Kidney epithelial cell (primary cell): ENCODE data around the gene KCNMA1. TPM values are rescaled to one million over a fixed set of nuclear protein-coding genes. Genes with fewer than 3 reads are reported as not detected.

Source experiments
- DNase-seq: peaks from one replicate; pipeline ENCODE4 v3.0.0-alpha.2; 2010; ENCODE audit warnings: low read depth
- H3K27me3 ChIP-seq: 2 replicates; pipeline ENCODE4 v1.6.0; 2011; ENCODE audit warnings: low read length; ENCODE audit not compliant: control insufficient read depth, insufficient read depth
- H3K36me3 ChIP-seq: 2 replicates; pipeline ENCODE4 v1.5.1; 2011; ENCODE audit warnings: low read length; ENCODE audit not compliant: control insufficient read depth, insufficient read depth
- H3K4me3 ChIP-seq: 2 replicates; pipeline ENCODE4 v1.5.1; 2011; ENCODE audit warnings: low read depth, mild to moderate bottlenecking, control low read depth, low read length
- CTCF ChIP-seq: IDR thresholded peaks from 2 replicates; pipeline ENCODE4 v1.5.1; 2011; ENCODE audit warnings: mild to moderate bottlenecking, moderate library complexity, low read length, control low read depth, inconsistent platforms; ENCODE audit not compliant: insufficient read depth, poor library complexity, severe bottlenecking
- total RNA-seq: library from RNA; depleted of rRNA; stranded (reverse); fragments of >200 nt; gene quantifications from 2 replicates; pipeline ENCODE4 v1.2.3, GENCODE V29; 2015

Gene KCNMA1
- total RNA-seq, 1 donor from 2014 or later, result 18.9 TPM

GRCh38 chr10:76882796-76883195 is 754.8 kb downstream of the KCNMA1 start:
- DNase-seq, result no peak

GRCh38 chr10:76882245-76882644 is 755.4 kb downstream of the KCNMA1 start:
- no peaks in the 10 kb centered on the region for H3K36me3 ChIP-seq
- no peak for TF ChIP-seq CTCF
- no peaks in the 10 kb centered on the region for H3K27me3 ChIP-seq
- H3K4me3 ChIP-seq, result no peak overlapping the region
- DNase-seq, result no peak

More at GRCh38 chr10:76882796-76883195, 754.8 kb downstream of the KCNMA1 start:
- Histone ChIP-seq H3K27me3 (no peaks in the 10 kb centered on the region), H3K4me3 (no peak overlapping the region), H3K36me3 (no peaks in the 10 kb centered on the region)
- no peak for TF ChIP-seq CTCF

GRCh38 chr10:76881477-76882220 is 756.0 kb downstream of the KCNMA1 start:
- H3K36me3 ChIP-seq, result no peaks in the 10 kb centered on the region
- no peaks in the 10 kb centered on the region for H3K27me3 ChIP-seq
- DNase-seq, result no peak
- H3K4me3 ChIP-seq, result no peak overlapping the region
- TF ChIP-seq CTCF, result no peak

GRCh38 chr10:76880931-76881330 is 756.7 kb downstream of the KCNMA1 start:
- TF ChIP-seq CTCF, result no peak
- no peaks in the 10 kb centered on the region for H3K36me3 ChIP-seq
- no peaks in the 10 kb centered on the region for H3K27me3 ChIP-seq
- DNase-seq, result no peak
- H3K4me3 ChIP-seq, result no peak overlapping the region

GRCh38 chr10:76879116-76879913 is 758.3 kb downstream of the KCNMA1 start:
- DNase-seq, result no peak
- Histone ChIP-seq H3K27me3 (no peaks in the 10 kb centered on the region), H3K36me3 (no peaks in the 10 kb centered on the region), H3K4me3 (no peak overlapping the region)
- TF ChIP-seq CTCF, result no peak
